GM18511 (cell line): ENCODE measurements around the gene GPRIN3.
"Not testable (repeated sequence)": the region's sequence is repeated elsewhere in the genome, so short reads cannot be mapped to it uniquely, and the experiment has no call there.

Experiments
- ATAC-seq: cut with Tn5 transposase; IDR thresholded peaks from one replicate; pipeline ENCODE4 v1.9.1; 2021; ENCODE audit warnings: mild to moderate bottlenecking, moderate library complexity; ENCODE audit not compliant: unreplicated experiment

The GPRIN3 gene

DNA sequence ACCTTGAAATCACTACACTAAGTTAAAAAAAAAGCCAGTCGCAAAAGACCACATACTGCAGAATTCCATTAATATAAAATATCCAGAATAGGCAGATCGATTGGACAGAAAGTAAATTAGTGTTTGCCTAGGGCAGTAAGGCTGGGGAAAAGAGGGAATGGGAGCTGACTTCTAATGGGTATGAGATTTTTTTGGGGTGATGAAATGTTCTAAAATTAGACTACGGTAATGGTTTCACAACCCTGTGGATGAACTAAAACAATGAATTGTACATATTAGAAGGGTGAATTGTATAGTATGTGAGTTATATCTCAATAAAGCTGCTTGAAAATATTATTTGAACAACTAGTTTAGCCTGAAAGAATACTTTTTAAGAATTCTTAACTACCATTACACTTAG lies 6.7 kb upstream of the GPRIN3 start:
- ATAC-seq: no peak

DNA sequence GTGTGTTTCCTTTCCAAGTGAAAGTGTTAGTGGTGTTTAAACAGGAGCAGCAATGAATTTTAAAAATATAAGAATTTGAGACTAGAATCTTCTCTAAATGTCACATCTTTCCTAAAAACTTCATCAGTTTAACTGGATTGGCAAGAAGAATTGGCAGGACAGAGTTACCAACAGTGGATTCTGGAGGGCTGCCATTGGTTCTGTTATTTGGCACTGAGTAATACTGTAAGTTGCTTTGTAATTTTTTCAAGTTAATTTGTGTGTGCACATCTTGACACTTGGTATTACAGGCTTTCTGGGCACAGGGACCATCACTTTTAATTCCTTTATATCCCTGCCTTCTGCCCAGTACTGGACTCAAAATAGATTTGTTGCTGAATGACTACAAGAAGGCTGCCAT lies 4.5 kb upstream of the GPRIN3 start:
- no peak for ATAC-seq

DNA sequence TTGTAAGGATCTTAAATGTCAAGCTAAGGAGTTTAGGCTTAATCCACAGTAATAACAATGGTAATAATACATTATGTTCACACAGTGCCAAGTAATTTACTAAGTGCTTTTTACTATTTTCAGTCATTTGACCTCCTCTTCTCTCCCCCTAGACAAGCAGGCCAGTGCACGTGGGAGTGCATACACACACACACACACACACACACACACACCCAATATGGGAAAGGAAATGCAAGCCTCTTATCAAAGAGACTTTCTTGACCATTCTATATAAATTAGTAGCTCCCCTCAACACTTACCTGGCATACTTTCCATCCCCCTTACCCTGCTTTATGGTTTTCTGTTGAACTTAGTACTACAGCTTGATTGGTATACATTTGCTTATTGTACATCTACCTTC lies 3.8 kb upstream of the GPRIN3 start:
- no peak for ATAC-seq

DNA sequence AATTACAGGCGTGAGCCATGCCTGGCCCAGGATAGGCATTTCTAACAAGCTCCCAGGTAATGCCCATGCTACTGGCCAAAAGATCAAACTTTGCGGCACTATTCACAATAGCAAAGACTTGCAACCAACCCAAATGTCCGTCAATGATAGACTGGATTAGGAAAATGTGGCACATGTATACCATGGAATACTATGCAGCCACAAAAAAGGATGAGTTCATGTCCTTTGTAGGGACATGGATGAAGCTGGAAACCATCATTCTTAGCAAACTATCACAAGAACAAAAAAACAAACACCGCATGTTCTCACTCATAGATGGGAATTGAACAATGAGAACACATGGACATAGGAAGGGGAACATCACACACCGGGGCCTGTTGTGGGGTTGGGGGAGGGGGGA lies 1.6 kb upstream of the GPRIN3 start:
- not testable (repeated sequence) for ATAC-seq

DNA sequence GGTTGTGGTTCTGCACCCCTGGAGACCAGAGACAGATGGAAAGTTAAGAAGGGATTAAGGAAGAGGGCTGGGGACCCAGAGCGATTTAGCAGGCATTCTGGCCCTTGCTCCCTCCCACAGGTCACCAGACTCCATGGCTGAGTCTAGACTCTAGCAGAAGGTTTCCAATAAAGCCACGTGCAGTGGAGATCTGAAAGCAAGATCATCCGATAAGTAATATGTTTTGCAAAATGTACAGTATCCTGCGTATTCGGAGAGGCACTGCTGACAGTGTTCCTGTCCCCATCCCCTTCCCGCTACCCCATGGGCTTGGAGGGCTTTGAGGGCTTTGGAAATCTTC lies 531 bp upstream of the GPRIN3 start:
- ATAC-seq: peak; percentile 9

DNA sequence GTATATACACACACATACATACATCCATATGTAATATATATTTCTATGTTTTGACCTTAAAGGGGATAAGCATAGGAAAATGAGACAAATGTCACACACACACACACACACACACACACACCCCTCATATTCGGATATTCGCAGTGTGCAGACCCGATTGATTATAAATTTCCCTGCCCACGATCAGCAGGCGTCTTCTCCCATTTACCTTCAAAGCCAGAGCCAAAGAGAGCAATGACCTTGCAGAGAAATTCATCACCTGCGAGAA lies 488 bp downstream of the GPRIN3 start:
- no peak for ATAC-seq

DNA sequence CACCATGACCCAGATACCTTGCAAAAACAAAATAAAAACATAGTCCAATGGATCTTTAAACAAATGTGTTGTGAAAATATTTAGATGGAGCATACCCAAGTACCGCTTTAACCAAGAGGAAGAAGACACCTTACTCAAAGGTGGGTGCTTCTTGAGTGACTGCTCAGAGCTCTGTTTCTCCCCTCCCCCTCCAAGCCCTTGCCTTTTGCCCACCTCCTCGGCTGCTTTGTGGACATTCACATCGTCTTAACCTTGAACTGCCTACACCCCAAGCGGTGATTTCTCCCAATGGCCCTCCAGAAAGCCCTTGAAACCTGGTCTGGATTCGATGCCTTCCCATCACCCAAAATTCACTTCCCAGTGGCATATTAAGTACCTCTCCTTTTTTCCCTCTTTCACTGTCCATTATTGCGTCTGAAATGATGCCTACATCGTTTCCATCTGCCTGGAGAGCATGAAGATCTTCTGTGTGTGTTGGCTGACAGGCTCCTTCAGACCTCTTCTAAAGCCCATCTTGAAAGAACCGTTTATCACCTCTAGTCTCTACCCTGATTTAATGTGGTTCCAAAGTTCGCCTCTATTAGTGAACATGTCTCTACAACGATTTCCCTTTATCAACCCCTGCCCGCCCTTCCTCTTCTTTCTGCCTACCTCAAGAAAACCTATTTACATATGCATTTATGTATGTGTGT lies 968 bp downstream of the GPRIN3 start:
- ATAC-seq: no peak

DNA sequence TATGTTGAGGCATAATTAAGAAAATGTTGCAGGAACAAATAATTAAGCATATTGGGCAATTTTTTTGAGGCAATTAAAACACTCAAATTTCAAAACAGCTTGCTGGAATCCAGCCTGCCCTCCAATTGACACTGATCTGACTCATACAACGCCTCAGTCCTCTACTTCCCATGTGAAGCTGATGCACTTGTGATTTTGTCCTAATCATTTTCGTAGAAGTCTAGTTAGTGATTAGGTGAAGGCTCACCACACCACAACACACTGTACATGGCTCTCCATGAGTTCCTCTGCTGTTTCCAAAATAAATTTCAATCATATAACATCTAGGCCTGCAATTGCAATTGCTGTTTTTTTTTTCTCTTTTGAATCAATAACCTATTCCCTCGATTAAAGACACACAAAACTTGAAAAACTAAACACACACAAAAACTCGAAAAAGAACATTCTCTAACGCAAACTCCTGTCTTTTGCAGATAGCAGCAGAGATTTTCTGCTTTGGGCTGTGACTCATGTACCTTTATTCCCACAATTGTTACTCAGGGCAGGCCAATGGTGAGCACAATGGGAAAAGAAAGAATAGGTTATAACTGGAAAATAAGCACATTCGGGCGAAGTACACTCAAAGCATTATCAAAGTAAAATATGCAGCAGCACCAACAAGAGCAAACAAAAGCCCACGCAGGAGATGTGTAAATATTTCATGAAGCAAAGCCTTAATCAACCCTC lies 1.7 kb downstream of the GPRIN3 start:
- ATAC-seq: no peak

DNA sequence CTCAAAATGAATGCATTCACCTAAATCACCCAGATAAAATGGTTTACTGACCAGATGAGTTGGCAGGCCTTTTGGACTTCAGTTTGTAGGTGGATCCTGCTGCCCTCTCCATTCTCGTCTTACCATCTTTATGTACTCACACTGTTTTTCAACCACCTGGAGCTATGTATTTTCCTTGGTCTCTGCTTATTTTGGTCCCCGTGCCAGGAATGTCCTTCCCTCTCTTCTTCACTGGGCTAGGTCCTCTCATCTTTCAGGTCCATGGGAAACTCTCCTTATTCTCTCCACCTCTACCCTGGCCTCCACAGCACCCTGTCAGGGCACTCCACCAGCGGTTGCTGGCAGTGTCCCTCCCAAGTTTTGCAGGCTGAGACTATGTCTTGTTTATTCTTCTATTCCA lies 2.6 kb downstream of the GPRIN3 start:
- no peak for ATAC-seq

DNA sequence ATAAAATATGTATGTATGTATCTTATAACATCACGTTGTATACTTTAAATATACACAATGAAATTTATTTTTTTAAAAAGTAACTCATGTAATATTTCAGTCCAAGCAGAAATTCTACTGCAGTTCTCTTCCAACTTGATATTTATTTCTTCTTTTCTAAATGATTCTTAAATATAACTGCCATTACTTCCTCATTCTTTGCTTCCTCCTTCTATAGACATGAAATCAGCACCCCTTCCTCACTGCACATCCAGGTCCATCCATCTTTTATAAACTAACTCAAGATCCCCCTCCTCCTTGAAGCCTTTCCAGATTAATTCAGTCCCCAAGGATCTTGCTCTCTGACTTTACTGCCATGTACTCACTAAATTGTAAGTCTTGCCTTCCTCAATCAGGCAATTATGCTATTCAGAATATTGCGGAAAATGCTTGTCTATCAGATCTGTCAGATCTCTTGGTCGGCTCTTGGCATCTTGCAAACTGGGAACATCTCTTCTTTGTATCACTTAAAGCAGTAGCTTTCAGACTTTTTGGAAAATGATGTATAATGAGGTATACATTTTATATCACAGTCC lies 3.7 kb downstream of the GPRIN3 start:
- ATAC-seq: no peak

DNA sequence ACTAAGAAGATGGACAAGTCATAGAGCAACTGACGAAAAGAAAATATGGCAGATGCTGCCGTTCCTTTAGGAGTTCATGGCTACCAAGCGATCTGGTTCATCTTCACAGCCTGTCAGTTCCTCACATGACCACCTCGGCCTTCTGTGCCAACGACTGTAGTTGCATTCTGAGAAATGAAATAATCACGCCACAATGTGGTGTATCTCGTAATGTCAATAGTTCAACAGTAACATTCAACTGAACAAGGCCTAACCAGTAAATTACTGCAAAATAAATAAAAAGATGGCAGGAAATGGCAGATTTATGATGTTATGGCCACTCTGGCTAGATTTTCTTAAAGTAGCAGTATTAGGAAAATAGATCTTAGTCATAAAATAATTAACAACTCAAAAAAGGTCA lies 4.4 kb downstream of the GPRIN3 start:
- no peak for ATAC-seq

DNA sequence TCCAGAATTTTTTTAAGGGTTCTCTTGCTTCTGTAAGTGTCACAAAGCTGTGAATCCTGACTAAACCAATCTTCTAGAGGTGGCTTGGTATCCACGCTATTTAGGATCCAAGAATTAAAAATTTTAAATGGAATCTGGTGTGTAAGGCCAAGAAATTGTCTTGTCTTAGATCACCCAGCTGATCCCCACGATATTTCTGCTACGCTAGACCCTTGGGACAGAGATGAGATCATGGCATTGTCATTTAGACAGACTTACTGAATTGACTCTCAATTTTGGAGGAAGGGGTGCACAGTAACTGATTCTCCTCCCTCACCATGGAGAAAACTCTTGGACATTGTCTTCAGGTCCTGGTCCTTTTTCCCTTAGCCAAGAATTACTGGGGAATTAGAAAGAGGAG lies 5.7 kb downstream of the GPRIN3 start:
- ATAC-seq: no peak

DNA sequence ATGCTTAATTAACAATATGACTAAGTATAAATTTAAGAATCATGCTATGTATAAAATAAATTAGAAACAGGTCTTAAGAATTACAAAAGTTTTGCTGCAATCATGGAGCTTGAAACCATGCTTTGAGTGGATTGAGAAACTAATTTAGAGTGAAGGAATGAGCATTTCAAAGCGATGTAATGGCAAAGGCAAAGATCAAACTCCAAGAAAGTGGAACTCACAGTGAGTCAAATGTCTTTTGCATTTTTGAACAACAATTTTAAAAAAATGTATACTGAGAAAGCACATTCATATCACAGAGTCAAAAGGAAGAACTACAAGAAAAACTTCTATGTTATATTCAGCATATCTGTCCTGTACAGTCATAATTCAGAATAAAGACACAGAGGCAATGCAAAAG lies 6.6 kb downstream of the GPRIN3 start:
- no peak for ATAC-seq

DNA sequence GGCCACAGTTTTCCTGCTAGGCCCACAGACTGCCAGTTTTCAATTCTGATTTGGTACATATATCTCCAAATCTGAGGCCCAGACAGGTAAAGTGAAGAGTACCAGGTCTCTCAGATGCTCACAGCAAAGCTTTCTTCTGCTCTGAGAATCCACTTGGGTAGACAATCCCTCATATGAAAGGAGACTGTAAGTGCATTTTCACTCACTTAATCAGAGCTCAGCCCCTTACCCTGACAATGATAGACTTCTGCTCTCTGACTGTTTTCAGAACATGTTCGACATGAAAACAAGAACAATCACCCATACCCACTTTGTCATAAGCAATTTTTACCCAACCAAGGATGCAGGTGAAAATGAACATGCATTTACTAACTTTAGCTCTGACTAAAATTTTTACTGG lies 7.1 kb downstream of the GPRIN3 start:
- no peak for ATAC-seq

DNA sequence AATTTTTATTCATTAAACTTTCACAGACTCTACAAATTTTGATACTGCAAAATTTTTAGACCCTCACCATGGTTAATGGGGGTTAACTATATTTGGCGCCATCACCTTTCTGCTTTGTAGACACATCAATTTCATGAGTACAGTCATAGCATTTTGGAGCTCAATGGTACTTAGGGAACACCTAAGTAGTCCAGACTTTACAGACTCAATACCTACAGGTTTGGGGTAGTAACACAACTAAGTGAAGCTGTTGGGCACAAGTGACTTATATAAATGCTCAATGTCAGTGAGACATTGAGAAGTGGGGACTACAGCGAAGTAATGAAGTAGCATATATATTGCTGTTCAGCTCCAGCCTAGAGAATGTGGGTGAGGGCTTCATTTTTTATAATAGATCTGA lies 7.5 kb downstream of the GPRIN3 start:
- no peak for ATAC-seq

DNA sequence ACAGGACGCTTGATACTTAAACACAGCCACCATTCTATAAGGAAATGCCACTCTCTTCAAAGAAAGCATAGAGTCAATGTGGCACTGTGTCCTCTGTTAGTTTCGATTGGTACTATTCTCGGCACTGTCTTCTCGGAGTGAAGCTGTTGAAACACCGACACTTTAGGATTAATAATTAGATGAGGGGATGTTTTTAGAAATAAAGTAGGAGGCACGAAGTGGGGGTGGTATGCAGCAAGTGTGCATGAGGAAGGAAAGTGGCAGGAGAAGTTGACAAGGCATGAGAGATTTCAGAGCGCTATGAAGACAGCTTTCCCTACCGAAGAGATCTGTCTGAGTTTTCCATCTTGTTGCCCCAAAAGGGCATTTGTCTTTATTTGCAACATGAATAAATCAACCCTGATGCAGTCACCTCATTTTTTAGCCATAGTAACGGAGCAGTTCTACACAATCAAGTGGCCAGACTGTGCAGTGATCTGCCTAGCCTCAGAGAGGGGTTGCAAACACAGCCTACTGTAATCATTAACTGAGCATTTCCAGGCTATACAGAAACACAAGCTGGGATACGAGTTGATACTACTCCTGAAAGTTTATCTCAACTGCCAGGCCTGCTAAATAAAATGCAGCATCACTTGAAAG lies 8.3 kb downstream of the GPRIN3 start:
- peak; percentile 45 for ATAC-seq

DNA sequence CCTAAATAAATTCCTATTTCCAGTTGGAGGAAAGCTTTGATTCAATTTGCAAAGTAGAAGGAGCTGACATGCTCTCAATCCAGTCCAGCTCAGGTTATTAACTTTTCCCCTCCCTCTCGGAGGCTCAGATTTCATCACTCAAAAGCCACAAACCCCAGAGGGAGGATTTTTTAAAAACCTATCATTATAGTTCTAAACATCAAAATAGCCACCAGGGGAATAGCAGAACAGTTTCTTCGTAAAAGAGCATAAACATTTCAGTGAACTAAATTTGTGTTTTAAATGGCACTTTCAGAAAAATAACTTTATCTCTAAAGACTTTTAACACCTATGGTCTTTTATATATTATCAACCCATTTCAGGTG lies 8.8 kb downstream of the GPRIN3 start:
- ATAC-seq: peak; percentile 20

DNA sequence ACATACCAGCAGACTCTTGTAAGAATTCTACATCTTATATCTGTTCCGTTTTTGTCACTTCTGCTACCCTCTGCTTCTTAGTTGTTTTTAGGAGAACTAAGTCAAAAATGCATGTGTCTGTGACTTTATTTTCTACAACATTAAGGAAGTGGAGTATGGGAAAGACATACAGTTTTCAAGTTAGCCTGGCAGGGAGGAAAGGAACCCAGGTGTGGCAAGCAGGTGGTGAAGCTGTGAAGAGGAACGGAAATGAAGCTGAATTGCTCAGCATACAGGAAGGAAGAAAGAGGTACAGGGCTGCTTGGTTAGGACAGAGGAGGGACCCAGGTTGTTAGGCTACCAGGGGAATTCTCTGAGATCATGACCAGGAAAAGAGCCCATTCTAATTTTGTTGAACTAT lies 9.4 kb downstream of the GPRIN3 start:
- peak; percentile 38 for ATAC-seq

DNA sequence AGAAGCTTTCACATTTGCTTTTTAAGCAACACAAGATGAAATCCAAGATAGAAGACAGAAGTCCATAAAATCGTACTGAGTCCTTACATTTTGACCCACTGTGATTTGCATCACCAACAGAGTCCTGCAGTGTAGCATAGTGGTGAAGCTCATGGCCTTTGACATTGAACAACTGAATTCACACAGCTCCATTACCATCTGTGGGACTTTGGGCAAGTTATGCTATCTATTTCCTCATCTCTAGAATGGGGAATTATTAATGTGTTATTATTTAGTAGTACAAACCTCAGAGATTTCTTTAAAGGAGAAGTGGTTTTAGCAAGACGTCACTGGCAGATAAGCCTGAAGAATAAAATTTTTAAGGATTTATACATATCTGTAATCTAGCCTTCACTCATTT lies 10.7 kb downstream of the GPRIN3 start:
- no peak for ATAC-seq

DNA sequence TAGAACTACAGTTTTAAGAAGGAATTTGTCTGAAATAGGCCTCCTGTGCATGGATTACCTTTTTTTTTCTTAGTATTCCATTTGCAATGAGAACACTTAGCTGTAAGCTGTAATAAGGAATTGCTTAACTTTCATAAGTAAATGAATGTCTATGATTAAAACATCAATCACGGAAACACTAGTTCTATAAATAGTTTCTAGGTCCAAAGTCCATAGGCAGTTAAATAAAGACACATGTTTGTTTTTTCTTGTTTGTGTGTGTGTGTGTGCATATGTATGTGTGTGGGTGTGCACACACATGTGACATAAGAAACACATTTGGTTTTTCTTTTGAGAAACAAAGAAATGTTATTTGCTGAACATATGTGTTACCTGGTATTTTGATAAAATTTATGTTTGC lies 11.2 kb downstream of the GPRIN3 start:
- ATAC-seq: no peak

DNA sequence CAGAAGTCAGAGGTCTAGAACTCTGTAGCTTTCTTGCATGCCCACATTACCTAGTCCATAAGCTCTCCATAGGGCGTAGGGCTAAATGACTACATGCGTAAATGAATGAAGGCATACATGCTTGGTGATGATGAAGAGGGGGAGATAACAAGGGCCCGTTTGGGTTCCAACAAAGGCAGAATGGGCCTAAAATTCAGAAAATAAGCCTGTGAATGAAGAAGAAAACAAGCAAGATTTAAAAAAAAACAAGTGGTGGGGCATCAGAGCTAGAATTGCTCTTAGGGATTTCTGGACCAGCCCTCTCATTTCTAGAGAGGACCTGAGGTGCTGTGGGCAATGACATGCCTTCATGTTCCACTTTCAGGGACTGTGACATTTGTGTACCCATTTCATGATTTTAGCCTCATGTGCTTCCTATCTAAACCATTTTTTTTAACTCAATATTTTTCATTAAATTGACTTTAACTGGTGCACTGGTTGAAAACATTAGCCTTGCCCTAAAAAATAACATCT lies 12.1 kb downstream of the GPRIN3 start:
- ATAC-seq: no peak

DNA sequence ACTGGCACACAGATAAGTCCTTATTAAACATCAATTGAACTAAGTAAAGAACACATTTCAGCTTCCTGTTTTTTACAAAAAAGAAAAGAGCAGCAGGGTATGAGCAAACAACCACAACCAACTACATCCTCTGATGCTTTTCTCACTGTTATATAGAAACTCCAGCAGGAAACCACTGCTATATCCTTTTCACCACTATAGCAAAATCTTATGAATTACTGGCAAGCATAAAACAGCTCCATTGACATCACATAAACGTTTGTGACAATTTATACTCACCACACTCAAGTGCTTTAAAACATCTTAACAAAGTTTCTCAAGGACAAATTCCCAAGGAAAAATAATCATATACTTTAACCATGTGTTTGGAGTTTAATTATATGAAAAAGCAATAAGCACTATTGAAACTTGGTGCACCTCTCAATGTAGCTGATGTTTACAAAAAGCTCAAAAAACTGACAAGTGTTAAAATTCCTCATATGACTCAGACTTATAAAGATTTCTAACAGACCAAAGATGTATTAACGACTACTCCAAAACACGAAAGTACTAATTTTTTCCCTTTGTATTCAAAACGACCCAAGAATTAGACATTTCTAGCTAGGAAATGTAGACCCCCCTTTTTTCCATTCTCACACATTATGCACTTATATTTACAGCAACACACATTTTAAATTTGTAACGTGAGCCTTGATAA lies 12.9 kb downstream of the GPRIN3 start:
- ATAC-seq: peak; percentile 81
